Measurements from ENCODE around the gene ITIH1. TPM values are rescaled to one million over a fixed set of nuclear protein-coding genes. Genes with fewer than 3 reads are reported as not detected.
"Not testable (repeated sequence)": the region's sequence is repeated elsewhere in the genome, so short reads cannot be mapped to it uniquely, and the experiment has no call there.

Gene ITIH1, protein sequence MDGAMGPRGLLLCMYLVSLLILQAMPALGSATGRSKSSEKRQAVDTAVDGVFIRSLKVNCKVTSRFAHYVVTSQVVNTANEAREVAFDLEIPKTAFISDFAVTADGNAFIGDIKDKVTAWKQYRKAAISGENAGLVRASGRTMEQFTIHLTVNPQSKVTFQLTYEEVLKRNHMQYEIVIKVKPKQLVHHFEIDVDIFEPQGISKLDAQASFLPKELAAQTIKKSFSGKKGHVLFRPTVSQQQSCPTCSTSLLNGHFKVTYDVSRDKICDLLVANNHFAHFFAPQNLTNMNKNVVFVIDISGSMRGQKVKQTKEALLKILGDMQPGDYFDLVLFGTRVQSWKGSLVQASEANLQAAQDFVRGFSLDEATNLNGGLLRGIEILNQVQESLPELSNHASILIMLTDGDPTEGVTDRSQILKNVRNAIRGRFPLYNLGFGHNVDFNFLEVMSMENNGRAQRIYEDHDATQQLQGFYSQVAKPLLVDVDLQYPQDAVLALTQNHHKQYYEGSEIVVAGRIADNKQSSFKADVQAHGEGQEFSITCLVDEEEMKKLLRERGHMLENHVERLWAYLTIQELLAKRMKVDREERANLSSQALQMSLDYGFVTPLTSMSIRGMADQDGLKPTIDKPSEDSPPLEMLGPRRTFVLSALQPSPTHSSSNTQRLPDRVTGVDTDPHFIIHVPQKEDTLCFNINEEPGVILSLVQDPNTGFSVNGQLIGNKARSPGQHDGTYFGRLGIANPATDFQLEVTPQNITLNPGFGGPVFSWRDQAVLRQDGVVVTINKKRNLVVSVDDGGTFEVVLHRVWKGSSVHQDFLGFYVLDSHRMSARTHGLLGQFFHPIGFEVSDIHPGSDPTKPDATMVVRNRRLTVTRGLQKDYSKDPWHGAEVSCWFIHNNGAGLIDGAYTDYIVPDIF
- total RNA-seq, result not detected

DNA sequence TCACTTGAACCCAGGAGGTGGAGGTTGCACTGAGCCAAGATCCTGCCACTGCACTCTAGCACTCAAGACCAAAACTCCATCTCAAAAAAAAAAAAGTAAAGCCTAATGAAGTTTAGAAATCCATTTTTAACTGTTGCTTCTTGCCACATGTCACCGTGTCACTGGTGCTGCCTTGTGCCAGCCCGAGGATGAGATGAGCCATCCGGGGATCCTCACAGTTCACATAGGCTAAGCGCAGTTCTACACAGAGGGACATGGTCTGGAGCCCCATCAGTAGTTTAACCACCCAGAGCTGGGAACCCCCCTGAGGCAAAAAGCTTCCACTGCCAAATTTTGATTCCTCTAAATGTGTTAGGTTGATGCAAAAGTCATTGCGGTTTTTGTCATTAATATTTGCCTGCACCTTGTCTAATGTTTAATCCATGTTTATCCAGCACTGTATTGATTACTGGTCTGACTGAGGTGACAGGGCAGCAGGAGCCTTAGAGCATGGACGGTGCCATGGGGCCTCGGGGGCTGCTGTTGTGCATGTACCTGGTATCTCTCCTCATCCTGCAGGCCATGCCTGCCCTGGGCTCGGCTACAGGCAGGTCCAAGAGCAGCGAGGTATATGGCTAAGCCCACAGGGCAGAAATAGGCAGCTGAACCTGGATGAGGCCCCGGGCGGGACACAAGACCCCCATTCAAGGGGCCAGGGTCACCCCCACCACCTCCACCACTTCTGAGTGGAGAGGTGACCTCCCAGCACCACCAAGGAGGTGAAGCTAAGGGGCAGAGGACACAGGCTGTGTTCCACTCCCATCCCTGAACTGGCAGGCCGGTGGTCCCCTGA, at the start of gene ITIH1:
ITIH1 (plus strand) TSS at position 473 of the 832 bp plus-strand sequence; CDS start at position 490, 17 bp downstream.
- Mint-ChIP-seq H3K9me3 (no peaks in the 10 kb centered on the region), H3K4me1 (ENCODE audit: low read depth) (no peaks in the 10 kb centered on the region), H3K27me3 (peaks cover 4% of the 10 kb centered on the region), H3K27ac (no peak within 1 kb of the TSS), H3K36me3 (no peaks in the 10 kb centered on the region), H3K4me3 (no peak within 1 kb of the TSS)
- ChIA-PET CTCF (no interaction called here), POLR2A (no interaction called here)
- no peak for DNase-seq
- intact Hi-C loops (cut with micrococcal nuclease), result no loop called here

DNA sequence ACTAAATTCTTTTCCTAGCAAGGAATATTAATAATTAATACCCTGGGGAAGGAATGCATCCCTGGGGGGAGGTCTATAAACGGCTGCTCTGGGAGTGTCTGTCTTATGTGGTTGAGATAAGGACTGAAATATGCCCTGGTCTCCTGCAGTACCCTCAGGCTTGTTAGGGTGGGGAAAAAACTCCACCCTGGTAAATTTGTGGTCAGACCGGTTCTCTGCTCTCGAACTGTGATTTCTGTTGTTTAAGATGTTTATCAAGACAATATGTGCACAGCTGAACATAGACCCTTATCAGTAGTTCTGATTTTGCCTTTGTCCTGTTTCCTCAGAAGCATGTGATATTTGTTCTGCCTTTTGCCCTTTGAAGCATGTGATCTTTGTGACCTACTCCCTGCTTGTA, 48.6 kb upstream of the ITIH1 start:
- CTCF ChIA-PET, result not testable (repeated sequence)

DNA sequence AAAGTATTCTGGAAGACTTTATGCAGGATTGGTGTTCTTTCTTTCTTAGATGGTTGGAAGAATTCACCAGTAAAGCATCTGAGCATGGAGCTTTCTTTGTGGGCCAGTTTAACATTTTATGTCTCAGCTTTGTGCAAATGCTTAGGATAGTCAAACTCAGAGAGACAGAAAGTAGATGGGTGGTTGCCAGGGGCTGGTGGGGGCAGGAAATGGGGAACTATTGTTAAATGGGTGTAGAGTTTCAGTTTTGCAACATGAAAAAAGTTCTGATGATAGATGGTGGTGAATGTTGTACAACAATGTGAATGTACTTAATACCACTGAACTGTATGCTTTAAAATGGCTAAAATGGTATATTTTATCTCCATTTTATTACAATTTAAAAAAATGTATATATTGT, 46.7 kb upstream of the ITIH1 start:
- Mint-ChIP-seq H3K9me3 (peaks cover 30% of the 10 kb centered on the region), H3K4me1 (ENCODE audit: low read depth) (peaks cover 6% of the 10 kb centered on the region), H3K27me3 (no peaks in the 10 kb centered on the region), H3K4me3 (no peak overlapping the region), H3K36me3 (peaks cover 56% of the 10 kb centered on the region), H3K27ac (no peak overlapping the region)
- ChIA-PET POLR2A (no interaction called here), CTCF (no interaction called here)
- intact Hi-C loops (cut with micrococcal nuclease), result no loop called here
- no peak for DNase-seq

More for the DNA sequence above, 48.6 kb upstream of the ITIH1 start:
- H3K27me3 Mint-ChIP-seq; H3K27ac Mint-ChIP-seq; DNase-seq; H3K4me3 Mint-ChIP-seq; intact Hi-C loops (cut with micrococcal nuclease); H3K4me1 Mint-ChIP-seq (ENCODE audit: low read depth); POLR2A ChIA-PET: not testable (repeated sequence)
- peaks cover 29% of the 10 kb centered on the region for H3K9me3 Mint-ChIP-seq
- H3K36me3 Mint-ChIP-seq, result peaks cover 47% of the 10 kb centered on the region

DNA sequence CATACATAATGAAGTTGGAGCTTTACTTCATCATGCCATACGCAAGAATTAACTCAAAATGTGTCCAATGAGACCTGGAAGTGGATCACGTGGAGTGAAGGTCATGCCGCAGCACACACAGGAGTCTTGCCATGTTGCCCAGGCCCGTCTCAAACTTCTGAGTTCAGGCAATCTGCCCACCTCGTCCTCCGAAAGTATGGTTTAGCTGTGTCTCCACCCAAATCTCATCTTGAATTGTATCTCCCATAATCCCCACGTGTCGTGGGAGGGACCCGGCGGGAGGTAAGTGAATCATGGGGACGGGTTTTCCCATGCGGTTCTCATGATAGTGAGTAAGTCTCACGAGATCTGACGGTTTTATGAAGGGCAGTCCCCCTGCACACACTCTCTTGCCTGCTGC, 45.8 kb upstream of the ITIH1 start:
- H3K27me3 Mint-ChIP-seq, result no peaks in the 10 kb centered on the region
- H3K27ac Mint-ChIP-seq, result no peak overlapping the region
- H3K4me3 Mint-ChIP-seq, result no peak overlapping the region
- no peak for DNase-seq
- intact Hi-C loops (cut with micrococcal nuclease), result no loop called here
- H3K9me3 Mint-ChIP-seq, result peaks cover 30% of the 10 kb centered on the region
- ChIA-PET POLR2A (no interaction called here), CTCF (no interaction called here)
- H3K36me3 Mint-ChIP-seq, result peaks cover 60% of the 10 kb centered on the region
- H3K4me1 Mint-ChIP-seq (ENCODE audit: low read depth), result peaks cover 6% of the 10 kb centered on the region

DNA sequence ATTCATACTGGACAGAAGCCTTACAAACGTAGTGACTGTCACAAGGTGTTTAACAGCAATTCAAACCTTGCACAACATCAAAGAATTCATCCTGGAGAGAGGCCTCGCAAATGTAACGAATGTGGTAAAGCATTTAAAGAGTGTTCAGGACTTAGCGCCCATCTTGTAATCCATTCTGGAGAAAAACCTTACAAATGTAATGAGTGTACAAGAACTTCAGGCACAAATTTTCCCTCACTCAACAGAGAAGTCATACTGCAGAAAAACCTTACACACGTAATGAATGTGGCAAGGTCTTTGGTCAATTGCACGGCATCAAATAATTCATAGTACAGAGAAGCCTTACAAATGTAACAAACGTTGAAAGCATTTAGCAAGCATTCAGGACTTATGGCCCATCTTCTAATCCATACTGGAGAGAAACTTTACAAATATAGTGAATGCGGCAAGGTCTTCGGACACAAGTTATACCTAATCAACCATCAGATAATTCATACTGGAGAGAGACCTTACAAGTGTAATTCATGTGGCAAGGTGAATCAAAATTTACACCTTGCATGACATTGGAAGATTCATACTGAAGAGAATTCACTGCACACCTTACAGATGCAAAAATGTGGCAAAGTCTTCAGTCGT, 44.0 kb upstream of the ITIH1 start:
- ChIA-PET POLR2A (no interaction called here), CTCF (interaction anchor here (0.6 kb wide), 1 partner anchor 462 kb away, joined by 3 read pairs; no protein-coding TSS in a partner anchor)
- no peak for DNase-seq
- Mint-ChIP-seq H3K4me1 (ENCODE audit: low read depth) (peaks cover 6% of the 10 kb centered on the region), H3K27me3 (no peaks in the 10 kb centered on the region), H3K27ac (no peak overlapping the region), H3K36me3 (peaks cover 65% of the 10 kb centered on the region), H3K4me3 (no peak overlapping the region), H3K9me3 (peaks cover 29% of the 10 kb centered on the region)
- intact Hi-C loops (cut with micrococcal nuclease), result no loop called here

DNA sequence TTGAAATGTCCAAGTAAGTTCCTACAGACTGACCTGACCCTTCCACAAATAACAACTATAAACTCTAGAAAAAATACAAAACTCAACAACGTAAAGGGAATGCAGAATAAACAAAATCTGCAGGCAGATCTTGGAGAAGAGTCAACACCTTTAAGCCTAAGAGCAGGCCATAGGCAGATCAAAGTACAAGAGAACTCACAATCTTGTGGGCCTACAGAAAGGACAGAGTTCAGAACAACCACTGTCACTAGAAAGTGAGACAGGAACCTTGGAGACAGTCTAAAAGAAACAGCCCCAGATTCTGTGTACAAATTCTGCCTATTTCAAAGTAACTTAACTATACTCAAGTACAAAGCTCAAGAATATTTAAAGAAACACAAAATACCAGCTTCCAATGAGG, 37.7 kb upstream of the ITIH1 start:
- DNase-seq, result no peak
- POLR2A ChIA-PET, result no interaction called here
- H3K4me3 Mint-ChIP-seq, result no peak overlapping the region
- CTCF ChIA-PET, result no interaction called here
- peaks cover 34% of the 10 kb centered on the region for H3K36me3 Mint-ChIP-seq
- no peaks in the 10 kb centered on the region for H3K27me3 Mint-ChIP-seq
- H3K4me1 Mint-ChIP-seq (ENCODE audit: low read depth), result no peaks in the 10 kb centered on the region
- H3K9me3 Mint-ChIP-seq, result no peaks in the 10 kb centered on the region
- H3K27ac Mint-ChIP-seq, result no peak overlapping the region
- intact Hi-C loops (cut with micrococcal nuclease), result no loop called here

DNA sequence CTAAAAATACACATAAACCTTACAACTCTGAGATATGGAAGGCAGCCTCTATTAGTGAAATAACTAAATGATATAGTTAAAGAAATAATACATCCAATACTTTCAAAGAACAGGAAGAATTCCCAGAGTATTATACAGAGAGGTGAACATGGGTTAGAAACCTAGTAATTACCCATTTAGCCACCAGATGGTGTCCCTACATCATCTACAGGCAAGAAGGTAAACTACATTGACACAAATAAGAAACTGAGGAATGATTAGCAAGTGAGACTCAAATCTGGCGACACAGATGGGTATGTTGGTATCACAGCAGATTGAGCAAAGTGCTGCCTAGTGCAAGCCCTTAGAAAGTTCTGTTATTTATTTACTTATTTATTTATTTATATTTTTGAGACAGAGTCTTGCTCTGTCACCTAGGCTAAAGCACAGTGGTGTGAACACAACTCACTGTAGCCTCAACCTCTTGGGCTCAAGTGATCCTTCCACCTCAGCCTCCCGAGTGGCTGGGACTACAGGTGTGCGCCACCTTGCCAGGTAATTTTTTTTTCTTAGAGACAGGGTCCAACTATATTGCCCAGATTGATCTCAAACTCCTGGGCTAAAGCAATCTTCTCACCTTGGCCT, 34.9 kb upstream of the ITIH1 start:
- POLR2A ChIA-PET, result no interaction called here
- Mint-ChIP-seq H3K36me3 (peaks cover 28% of the 10 kb centered on the region), H3K27me3 (no peaks in the 10 kb centered on the region), H3K4me1 (ENCODE audit: low read depth) (no peaks in the 10 kb centered on the region), H3K4me3 (no peak overlapping the region), H3K27ac (no peak overlapping the region), H3K9me3 (no peaks in the 10 kb centered on the region)
- intact Hi-C loops (cut with micrococcal nuclease), result loop anchor here (1.0 to 2.0 kb wide), 2 partner anchors 192 to 330 kb away; no protein-coding TSS in a partner anchor
- CTCF ChIA-PET, result interaction anchor here (0.7 to 1.4 kb wide), 5 partner anchors 8 to 193 kb away, joined by 3 to 6 read pairs (median 3); no protein-coding TSS in a partner anchor
- DNase-seq, result no peak

DNA sequence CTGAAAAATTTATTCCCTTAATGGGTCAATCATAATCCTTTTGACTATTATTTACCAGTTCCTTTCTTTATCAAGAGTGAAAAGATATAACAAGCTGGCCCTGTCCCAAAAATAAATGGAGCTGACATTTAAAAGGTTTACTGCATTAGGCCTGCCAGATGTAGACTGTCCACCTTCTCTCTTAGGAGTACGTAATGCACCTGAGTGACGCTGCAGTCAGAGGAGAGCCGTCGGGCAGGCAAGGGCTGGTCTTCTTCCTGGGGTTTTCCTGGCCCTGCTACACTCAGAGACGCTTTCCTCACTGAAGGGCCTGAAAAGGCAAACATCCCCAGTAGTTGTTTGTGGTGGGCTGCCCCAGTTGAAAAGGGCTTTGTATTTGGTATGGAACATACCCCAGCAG, 34.2 kb upstream of the ITIH1 start:
- H3K4me1 Mint-ChIP-seq (ENCODE audit: low read depth), result no peaks in the 10 kb centered on the region
- H3K9me3 Mint-ChIP-seq, result no peaks in the 10 kb centered on the region
- peaks cover 27% of the 10 kb centered on the region for H3K36me3 Mint-ChIP-seq
- H3K27me3 Mint-ChIP-seq, result no peaks in the 10 kb centered on the region
- ChIA-PET POLR2A (no interaction called here), CTCF (interaction anchor here (1.0 to 1.4 kb wide), 2 partner anchors 56 to 78 kb away, joined by 5 to 6 read pairs; no protein-coding TSS in a partner anchor)
- DNase-seq, result no peak
- intact Hi-C loops (cut with micrococcal nuclease), result loop anchor here (2.0 kb wide), 1 partner anchor 192 kb away; no protein-coding TSS in a partner anchor
- H3K4me3 Mint-ChIP-seq, result no peak overlapping the region
- no peak overlapping the region for H3K27ac Mint-ChIP-seq

DNA sequence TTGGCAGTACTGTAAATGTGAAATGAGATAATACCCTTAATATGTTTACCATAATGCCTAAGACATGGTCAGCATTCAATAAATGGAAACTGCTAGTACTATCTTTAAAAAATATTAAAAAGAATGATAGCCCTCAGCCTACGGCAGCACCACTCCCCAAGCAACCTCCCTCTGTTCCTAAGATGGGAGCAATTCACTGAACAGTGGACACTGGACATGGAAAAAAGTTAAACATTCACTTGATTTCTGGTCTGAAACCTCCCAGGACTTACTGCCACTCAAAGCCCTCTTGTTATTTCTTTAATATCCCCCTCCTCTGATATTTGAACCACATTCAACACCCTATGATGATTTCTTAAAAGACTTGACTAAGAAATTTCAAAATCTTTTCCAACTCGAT, 33.7 kb upstream of the ITIH1 start:
- Mint-ChIP-seq H3K4me3 (no peak overlapping the region), H3K36me3 (peaks cover 33% of the 10 kb centered on the region), H3K27me3 (no peaks in the 10 kb centered on the region), H3K27ac (no peak overlapping the region), H3K9me3 (no peaks in the 10 kb centered on the region), H3K4me1 (ENCODE audit: low read depth) (no peaks in the 10 kb centered on the region)
- CTCF ChIA-PET, result interaction anchor here (1.0 to 1.4 kb wide), 2 partner anchors 56 to 77 kb away, joined by 5 to 6 read pairs; no protein-coding TSS in a partner anchor
- POLR2A ChIA-PET, result no interaction called here
- DNase-seq, result no peak
- intact Hi-C loops (cut with micrococcal nuclease), result loop anchor here (2.0 kb wide), 1 partner anchor 191 kb away; no protein-coding TSS in a partner anchor

DNA sequence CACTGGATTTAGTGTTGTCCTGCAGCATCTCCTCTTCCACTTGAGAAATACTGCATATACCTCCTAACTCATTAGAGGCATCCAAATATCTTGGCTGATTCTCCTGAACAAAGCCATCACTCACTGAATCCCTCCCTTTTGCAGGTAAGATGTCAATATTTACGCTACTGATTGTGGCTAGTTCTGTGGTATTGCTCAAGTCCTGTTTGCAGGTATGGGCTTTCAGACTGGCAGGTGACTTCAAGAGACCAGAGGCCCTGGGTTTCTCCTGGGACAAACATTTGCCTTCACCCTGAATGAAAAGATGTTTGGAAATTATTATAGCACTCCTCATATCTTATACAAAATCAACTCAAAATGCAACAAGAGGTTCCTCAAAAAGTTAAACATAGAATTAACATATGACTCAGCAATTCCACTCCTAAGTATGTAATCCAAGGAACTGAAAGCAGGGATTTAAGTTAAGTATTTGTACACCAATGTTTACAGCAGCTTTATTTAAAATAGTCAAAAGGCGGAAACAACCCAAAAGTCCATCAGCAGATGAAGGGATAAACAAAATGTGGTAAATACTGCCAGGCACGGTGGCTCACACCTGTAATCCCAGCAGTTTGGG, 25.2 kb upstream of the ITIH1 start:
- CTCF ChIA-PET, result no interaction called here
- POLR2A ChIA-PET, result no interaction called here
- no peak for DNase-seq
- H3K27ac Mint-ChIP-seq, result no peak overlapping the region
- no peak overlapping the region for H3K4me3 Mint-ChIP-seq
- no peaks in the 10 kb centered on the region for H3K27me3 Mint-ChIP-seq
- H3K4me1 Mint-ChIP-seq (ENCODE audit: low read depth), result no peaks in the 10 kb centered on the region
- intact Hi-C loops (cut with micrococcal nuclease), result no loop called here
- H3K9me3 Mint-ChIP-seq, result no peaks in the 10 kb centered on the region
- H3K36me3 Mint-ChIP-seq, result peaks cover 32% of the 10 kb centered on the region

DNA sequence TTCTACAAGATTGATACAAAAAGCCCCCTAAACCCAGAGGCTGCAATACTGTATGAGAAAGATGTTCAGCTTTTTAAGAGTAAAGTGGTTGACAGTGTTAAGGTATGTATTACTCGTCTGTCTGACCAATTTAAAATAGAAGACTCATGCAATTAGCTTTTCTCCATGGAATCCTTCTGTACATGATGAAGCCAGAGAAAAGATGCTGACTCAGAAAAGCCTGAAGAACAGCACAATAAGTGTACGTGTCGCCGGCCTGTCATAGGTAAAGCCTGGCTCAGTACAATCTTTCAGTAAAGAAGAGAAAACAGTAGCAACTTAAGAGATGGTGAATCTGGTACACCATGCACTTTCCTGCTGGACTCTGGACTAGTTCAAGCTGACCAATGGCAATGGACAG, 23.0 kb upstream of the ITIH1 start:
- no peaks in the 10 kb centered on the region for H3K27me3 Mint-ChIP-seq
- no peak overlapping the region for H3K4me3 Mint-ChIP-seq
- peaks cover 1% of the 10 kb centered on the region for H3K4me1 Mint-ChIP-seq (ENCODE audit: low read depth)
- ChIA-PET POLR2A (no interaction called here), CTCF (no interaction called here)
- intact Hi-C loops (cut with micrococcal nuclease), result no loop called here
- H3K36me3 Mint-ChIP-seq, result peaks cover 32% of the 10 kb centered on the region
- DNase-seq, result no peak
- H3K27ac Mint-ChIP-seq, result no peak overlapping the region
- H3K9me3 Mint-ChIP-seq, result no peaks in the 10 kb centered on the region

Data from activated CD4-positive, alpha-beta memory T cell treated with anti-CD3 and anti-CD28 coated beads for 36 hours (primary cell).